Measurements from ENCODE around the gene CKS1B. TPM values are rescaled to one million over a fixed set of nuclear protein-coding genes. Genes with fewer than 3 reads are reported as not detected.
A peak's percentile ranks its signal among the peaks of the same experiment; 100 is the strongest.

Gene CKS1B
- 100 to 1,000 TPM; 283 to 291 TPM for total RNA-seq

DNA sequence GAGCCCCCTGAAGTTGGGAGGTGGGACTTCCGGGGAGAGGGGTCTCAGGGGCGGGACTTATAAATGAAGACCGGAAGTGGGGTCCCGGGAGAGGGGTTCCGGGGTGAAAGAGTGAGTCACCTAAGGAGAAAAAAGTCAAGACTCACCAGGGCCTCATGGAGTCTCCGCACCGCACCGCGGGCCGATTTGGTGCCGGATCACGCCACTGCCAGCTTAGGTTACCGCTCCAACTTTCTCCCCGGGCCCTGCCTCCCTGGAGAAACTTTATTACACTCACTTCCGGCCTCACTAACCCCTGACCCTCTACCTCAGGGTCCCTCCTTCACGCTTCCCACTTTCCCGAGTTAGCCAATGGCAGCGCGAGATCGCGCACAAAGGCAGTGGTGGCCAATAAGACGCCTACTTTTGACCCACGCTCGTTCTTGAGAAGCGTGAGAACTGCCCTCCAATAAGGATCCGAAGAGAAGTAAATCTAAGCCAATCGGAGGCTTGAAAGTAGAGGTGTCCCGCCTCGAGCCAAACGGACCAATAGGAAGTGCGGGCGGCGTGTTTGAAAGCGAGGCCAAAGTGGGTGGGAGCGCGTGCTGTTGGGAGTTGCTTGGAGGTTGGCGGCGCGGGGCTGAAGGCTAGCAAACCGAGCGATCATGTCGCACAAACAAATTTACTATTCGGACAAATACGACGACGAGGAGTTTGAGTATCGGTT, at the start of gene CKS1B:
Gene CKS1B (plus strand): TSS at position 580 of the 706 bp plus-strand sequence. CDS start 65 bp downstream, at position 645.
- Mint-ChIP-seq H3K27ac (no peak within 1 kb of the TSS), H3K9me3 (no peaks in the 10 kb centered on the region), H3K36me3 (ENCODE audit: low read depth) (peaks cover 25% of the 10 kb centered on the region), H3K27me3 (ENCODE audit: low read depth) (no peaks in the 10 kb centered on the region), H3K4me1 (ENCODE audit: low read depth) (peaks cover 32% of the 10 kb centered on the region), H3K4me3 (no peak within 1 kb of the TSS)
- peak; percentile 99 for DNase-seq
- intact Hi-C loops (cut with micrococcal nuclease): loop anchor here (1.0 to 5.0 kb wide), 11 partner anchors 9 to 218 kb away; partner anchors contain the start of genes EFNA4, FLAD1, PMVK and PYGO2
- CTCF ChIA-PET: interaction anchor here (0.6 to 1.5 kb wide), 4 partner anchors 13 to 49 kb away, joined by 3 to 5 read pairs (median 4); partner anchors contain the start of gene PYGO2

DNA sequence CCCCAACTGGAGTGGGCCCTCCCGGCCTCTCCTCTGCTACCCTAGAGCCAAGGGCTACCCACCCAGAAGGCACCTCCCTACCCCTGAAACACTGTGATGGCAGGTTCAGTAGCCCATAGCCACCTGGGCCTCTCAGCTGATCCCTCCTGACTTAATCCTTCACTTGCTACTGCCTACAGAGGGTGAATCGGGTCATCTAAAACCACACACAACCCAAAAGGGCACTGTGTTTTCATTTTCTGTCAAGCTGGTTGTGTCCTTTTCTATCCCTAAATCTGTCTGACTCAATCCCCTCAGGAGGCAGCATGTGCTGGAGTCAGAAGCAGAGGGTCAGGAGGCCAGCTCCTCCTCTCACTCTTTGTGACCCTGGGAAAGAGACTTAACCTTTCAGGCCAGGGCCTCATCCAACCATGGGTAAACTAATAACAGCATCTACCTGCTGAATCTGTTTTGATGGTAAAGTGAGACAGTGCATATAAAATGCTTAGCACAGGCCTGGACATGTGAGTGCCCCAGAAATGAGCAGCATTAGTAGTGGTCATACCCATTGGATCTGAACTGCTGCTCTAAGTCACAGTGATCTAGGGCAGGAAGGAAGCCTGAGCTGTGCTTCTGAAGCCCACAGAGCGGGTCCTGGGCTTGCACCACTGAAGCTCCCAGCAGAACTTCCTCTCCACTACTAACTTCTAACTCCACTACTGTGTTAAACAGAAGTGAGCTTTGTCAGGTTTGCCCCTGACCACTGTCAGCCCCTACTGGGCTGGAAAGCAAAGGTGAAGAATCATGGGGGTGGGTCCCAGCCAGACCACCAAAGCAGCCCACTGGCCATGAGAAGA, 48.9 kb upstream of the CKS1B start:
- no peak overlapping the region for H3K4me3 Mint-ChIP-seq
- intact Hi-C loops (cut with micrococcal nuclease): no loop called here
- H3K36me3 Mint-ChIP-seq (ENCODE audit: low read depth): peaks cover 29% of the 10 kb centered on the region
- no peak for DNase-seq
- peaks cover 2% of the 10 kb centered on the region for H3K4me1 Mint-ChIP-seq (ENCODE audit: low read depth)
- H3K9me3 Mint-ChIP-seq: no peaks in the 10 kb centered on the region
- H3K27ac Mint-ChIP-seq: no peak overlapping the region
- H3K27me3 Mint-ChIP-seq (ENCODE audit: low read depth): no peaks in the 10 kb centered on the region
- CTCF ChIA-PET: interaction anchor here (0.7 kb wide), 1 partner anchor 31 kb away, joined by 3 read pairs; no protein-coding TSS in a partner anchor

DNA sequence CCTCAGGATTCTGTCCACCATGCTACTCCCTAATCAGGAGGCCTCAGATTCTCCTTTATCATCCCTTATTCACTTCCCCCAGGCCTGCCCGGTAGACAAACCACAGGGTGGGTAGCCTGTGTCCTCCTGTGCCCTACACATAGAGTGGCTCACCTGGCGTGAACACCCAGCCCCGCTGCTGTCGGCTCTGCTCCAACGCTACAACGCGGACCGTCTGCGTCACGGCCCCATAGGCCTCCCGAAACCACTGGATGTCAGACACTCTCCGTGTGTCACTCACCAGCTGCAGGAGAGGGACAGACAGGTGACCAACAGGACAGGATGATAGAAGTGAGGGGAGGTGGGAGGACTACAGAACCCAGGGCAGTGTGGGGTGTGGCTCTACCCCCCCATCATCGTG, 48.3 kb upstream of the CKS1B start:
- no peak for DNase-seq
- Mint-ChIP-seq H3K27ac (no peak overlapping the region), H3K4me3 (no peak overlapping the region), H3K36me3 (ENCODE audit: low read depth) (peaks cover 29% of the 10 kb centered on the region), H3K4me1 (ENCODE audit: low read depth) (peaks cover 2% of the 10 kb centered on the region), H3K9me3 (no peaks in the 10 kb centered on the region), H3K27me3 (ENCODE audit: low read depth) (no peaks in the 10 kb centered on the region)
- intact Hi-C loops (cut with micrococcal nuclease): no loop called here
- CTCF ChIA-PET: no interaction called here

GRCh38 chr1:154931940-154932487, 42.5 kb upstream of the CKS1B start:
- CTCF ChIA-PET: interaction anchor here (0.8 to 0.9 kb wide), 2 partner anchors 12 to 263 kb away, joined by 3 to 4 read pairs; no protein-coding TSS in a partner anchor
- peaks cover 17% of the 10 kb centered on the region for H3K36me3 Mint-ChIP-seq (ENCODE audit: low read depth)
- H3K4me1 Mint-ChIP-seq (ENCODE audit: low read depth): peaks cover 14% of the 10 kb centered on the region

DNA sequence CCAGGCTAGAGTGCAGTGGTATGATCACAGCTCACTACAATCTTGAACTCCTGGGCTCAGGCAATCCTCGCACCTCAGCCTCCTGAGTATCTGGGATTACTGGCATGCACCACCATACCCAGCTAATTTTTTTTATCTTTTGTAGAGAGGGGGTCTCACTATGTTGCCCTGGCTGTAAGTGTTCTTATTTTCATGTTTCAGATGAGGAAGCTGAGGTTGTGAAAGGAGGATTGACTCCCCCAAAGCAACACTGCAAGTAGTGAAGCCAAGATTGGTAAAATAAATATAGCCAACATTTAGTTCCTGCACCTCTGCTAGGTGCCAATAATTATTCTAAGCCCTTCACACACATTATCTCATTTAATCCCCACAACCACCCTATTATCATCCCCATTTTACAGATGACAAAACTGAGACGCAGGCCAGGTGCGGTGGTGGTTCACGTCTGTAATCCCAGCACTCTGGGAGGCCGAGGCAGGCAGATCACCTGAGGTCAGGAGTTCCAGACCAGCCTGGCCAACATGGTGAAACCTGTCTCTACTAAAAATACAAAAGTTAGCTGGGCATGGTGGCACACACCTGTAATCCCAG, 40.0 kb upstream of the CKS1B start:
- Mint-ChIP-seq H3K4me1 (ENCODE audit: low read depth) (peaks cover 30% of the 10 kb centered on the region), H3K36me3 (ENCODE audit: low read depth) (peaks cover 11% of the 10 kb centered on the region), H3K9me3 (no peaks in the 10 kb centered on the region), H3K27me3 (ENCODE audit: low read depth) (no peaks in the 10 kb centered on the region), H3K27ac (no peak overlapping the region), H3K4me3 (no peak overlapping the region)
- CTCF ChIA-PET: interaction anchor here (0.6 to 1.2 kb wide), 3 partner anchors 151 to 197 kb away, joined by 3 to 4 read pairs (median 3); no protein-coding TSS in a partner anchor
- intact Hi-C loops (cut with micrococcal nuclease): no loop called here
- no peak for DNase-seq

More at GRCh38 chr1:154931940-154932487, 42.5 kb upstream of the CKS1B start:
- intact Hi-C loops (cut with micrococcal nuclease): no loop called here
- Mint-ChIP-seq H3K27me3 (ENCODE audit: low read depth) (no peaks in the 10 kb centered on the region), H3K27ac (no peak overlapping the region), H3K4me3 (no peak overlapping the region), H3K9me3 (no peaks in the 10 kb centered on the region)
- DNase-seq: no peak

DNA sequence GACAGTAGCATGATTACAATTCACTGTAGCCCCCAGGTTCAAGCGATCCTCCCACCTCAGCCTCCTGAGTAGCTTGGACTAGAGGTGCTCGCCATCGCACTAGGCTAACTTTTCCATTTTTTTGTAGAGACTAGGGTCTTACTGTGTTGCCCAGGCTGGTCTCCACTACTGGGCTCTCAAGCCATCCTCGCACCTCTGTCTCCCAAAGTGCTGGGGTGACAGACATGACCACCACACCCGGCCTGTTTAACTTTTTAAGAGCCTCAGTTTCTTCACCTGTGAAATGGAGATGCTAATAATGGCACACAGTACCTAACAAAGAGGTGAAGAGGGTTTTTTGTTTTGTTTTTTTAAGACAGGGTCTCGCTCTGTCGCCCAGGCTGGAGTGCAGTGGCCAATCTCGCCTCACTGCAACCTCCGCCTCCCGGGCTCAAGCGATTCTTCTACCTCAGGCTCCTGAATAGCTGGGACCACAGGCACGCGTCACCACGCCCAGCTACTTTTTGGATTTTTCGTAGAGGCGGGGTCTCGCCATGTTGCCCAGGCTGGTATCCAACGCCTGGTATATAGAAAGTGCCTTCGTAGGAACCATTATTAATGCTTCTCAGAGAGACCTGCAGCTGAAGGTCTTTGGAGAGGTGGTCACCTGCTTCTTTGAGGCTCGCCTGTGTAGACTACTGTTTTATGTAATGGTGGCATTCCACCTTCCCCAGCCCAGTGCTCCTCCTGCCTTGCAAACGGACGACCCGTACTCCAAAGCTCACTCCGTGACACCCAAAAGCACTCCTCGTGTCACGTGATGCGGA, 38.5 kb upstream of the CKS1B start:
- Mint-ChIP-seq H3K27me3 (ENCODE audit: low read depth) (no peaks in the 10 kb centered on the region), H3K36me3 (ENCODE audit: low read depth) (peaks cover 5% of the 10 kb centered on the region), H3K4me1 (ENCODE audit: low read depth) (peaks cover 40% of the 10 kb centered on the region), H3K4me3 (peak overlapping the region; percentile 83), H3K9me3 (no peaks in the 10 kb centered on the region), H3K27ac (peak overlapping the region; percentile 97)
- CTCF ChIA-PET: interaction anchor here (0.7 to 1.9 kb wide), 12 partner anchors 9 to 376 kb away, joined by 3 to 6 read pairs (median 3); no protein-coding TSS in a partner anchor
- DNase-seq: no peak
- intact Hi-C loops (cut with micrococcal nuclease): loop anchor here (1.0 to 5.0 kb wide), 6 partner anchors 19 to 609 kb away; partner anchors contain the start of genes ATP8B2, CKS1B and SLC50A1

- peak; percentile 97 for DNase-seq
- CTCF ChIA-PET: interaction anchor here (0.5 to 1.9 kb wide), 11 partner anchors 8 to 377 kb away, joined by 3 to 6 read pairs (median 3); no protein-coding TSS in a partner anchor
- H3K4me3 Mint-ChIP-seq: peak within 1 kb of the TSS; percentile 83
- peaks cover 5% of the 10 kb centered on the region for H3K36me3 Mint-ChIP-seq (ENCODE audit: low read depth)
- intact Hi-C loops (cut with micrococcal nuclease): loop anchor here (1.0 to 5.0 kb wide), 6 partner anchors 19 to 609 kb away; partner anchors contain the start of genes ATP8B2, CKS1B and SLC50A1
- no peaks in the 10 kb centered on the region for H3K9me3 Mint-ChIP-seq
- H3K27ac Mint-ChIP-seq: peak within 1 kb of the TSS; percentile 97
- H3K4me1 Mint-ChIP-seq (ENCODE audit: low read depth): peaks cover 47% of the 10 kb centered on the region
- no peaks in the 10 kb centered on the region for H3K27me3 Mint-ChIP-seq (ENCODE audit: low read depth)
These were observed 37.9 kb upstream of the CKS1B start, which contains the start of gene PMVK for GRCh38 chr1:154936555-154937084. Gene PMVK (minus strand): TSS chr1:154936719. CDS start chr1:154936685, 34 bp downstream.

- Mint-ChIP-seq H3K36me3 (ENCODE audit: low read depth) (peaks cover 5% of the 10 kb centered on the region), H3K4me3 (peak overlapping the region; percentile 83), H3K27me3 (ENCODE audit: low read depth) (no peaks in the 10 kb centered on the region), H3K4me1 (ENCODE audit: low read depth) (peaks cover 54% of the 10 kb centered on the region), H3K9me3 (no peaks in the 10 kb centered on the region), H3K27ac (peak overlapping the region; percentile 97)
- peak; percentile 94 for DNase-seq
- CTCF ChIA-PET: interaction anchor here (0.5 to 1.5 kb wide), 6 partner anchors 15 to 378 kb away, joined by 3 to 5 read pairs (median 3); no protein-coding TSS in a partner anchor
- intact Hi-C loops (cut with micrococcal nuclease): loop anchor here (5.0 kb wide), 3 partner anchors 200 to 610 kb away; partner anchors contain the start of genes ATP8B2 and SLC50A1
These were observed 37.1 kb upstream of the CKS1B start for GRCh38 chr1:154937085-154937987.

DNA sequence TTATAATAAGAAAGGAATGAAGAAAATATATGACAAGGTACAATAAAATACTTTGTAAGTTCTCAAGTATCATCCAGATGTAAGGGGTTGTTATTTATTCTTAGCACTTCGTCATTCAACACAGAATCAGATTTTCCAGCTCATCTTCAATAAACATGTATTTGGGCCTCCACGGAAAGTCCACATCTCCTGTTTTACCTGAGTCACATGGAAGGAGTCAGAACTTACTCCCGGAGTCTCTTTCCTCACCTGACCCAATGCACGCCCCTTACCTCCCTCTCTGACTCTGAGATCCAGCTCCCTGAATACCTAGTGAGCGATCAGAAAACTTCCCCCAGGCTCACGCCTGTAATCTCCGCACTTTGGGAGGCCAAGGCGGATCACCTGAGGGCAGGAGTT, 36.5 kb upstream of the CKS1B start:
- Mint-ChIP-seq H3K9me3 (no peaks in the 10 kb centered on the region), H3K4me1 (ENCODE audit: low read depth) (peaks cover 61% of the 10 kb centered on the region), H3K27me3 (ENCODE audit: low read depth) (no peaks in the 10 kb centered on the region), H3K4me3 (peak overlapping the region; percentile 83), H3K36me3 (ENCODE audit: low read depth) (peaks cover 5% of the 10 kb centered on the region), H3K27ac (peak overlapping the region; percentile 97)
- CTCF ChIA-PET: interaction anchor here (1.1 to 1.2 kb wide), 2 partner anchors 60 to 81 kb away, joined by 3 read pairs; no protein-coding TSS in a partner anchor
- no peak for DNase-seq
- intact Hi-C loops (cut with micrococcal nuclease): loop anchor here (5.0 kb wide), 3 partner anchors 199 to 611 kb away; partner anchors contain the start of genes ATP8B2 and SLC50A1
